ENCODE data around the gene AHSP. TPM values are rescaled to one million over a fixed set of nuclear protein-coding genes. Genes with fewer than 3 reads are reported as not detected.

The AHSP gene
- total and polyA plus RNA-seq, 2 donors (not counting 1 experiment from before 2014, with no cell fraction given): not detected

GRCh38 chr16:31484491-31485171 is 43.1 kb upstream of the AHSP start:
- no peak for TF ChIP-seq CTCF (IDR thresholded peaks at IDR 0.05)
- TF ChIP-seq EZH2 (IDR thresholded peaks at IDR 0.05; ENCODE audit: borderline replicate concordance, insufficient read depth, low read depth, low read length, poor library complexity, severe bottlenecking): no peak
- WGBS (ENCODE audit: insufficient coverage): 89% methylated on average over 11 of the region's 14 CpGs
- no peak overlapping the region for H2AFZ ChIP-seq (ENCODE audit: insufficient read depth, low read depth, low read length, poor library complexity, severe bottlenecking)
- no peaks in the 10 kb centered on the region for H3K36me3 ChIP-seq (replicated peaks in 1 of 2; ENCODE audit: control extremely low read depth in 1 of 2, control insufficient read depth in 1 of 2, extremely low read depth in 1 of 2, insufficient read depth in 2 of 2, low read length in 1 of 2)
- H3K4me3 ChIP-seq (ENCODE audit: control extremely low read depth in 1 of 5, extremely low read depth in 1 of 5, insufficient read depth in 1 of 5, low read depth in 2 of 5, low read length in 4 of 5): no peak overlapping the region
- peaks cover 10 to 16% of the 10 kb centered on the region in 2 donors for H3K4me1 ChIP-seq (ENCODE audit: control insufficient read depth in 2 of 2, insufficient read depth in 2 of 2, low read length in 2 of 2)
- H3K4me2 ChIP-seq (replicated peaks; ENCODE audit: low read depth, low read length, poor library complexity, severe bottlenecking): no peak overlapping the region
- H3K9me3 ChIP-seq (ENCODE audit: control extremely low read depth in 1 of 3, control insufficient read depth in 2 of 3, insufficient read depth in 1 of 3, low read length in 2 of 3): peaks cover 0 to 5% (median 0%) of the 10 kb centered on the region in 3 donors
- H4K20me1 ChIP-seq (ENCODE audit: control insufficient read depth, insufficient read depth, low read length, poor library complexity, severe bottlenecking): peaks cover 6% of the 10 kb centered on the region
- H3K9me3 Mint-ChIP-seq (ENCODE audit: insufficient read depth): no peaks in the 10 kb centered on the region
- H3K4me1 Mint-ChIP-seq: peaks cover 12% of the 10 kb centered on the region
- DNase-seq (no peak), ATAC-seq (ENCODE audit: low read depth) (no peak)
- CTCF ChIA-PET: no interaction called here
- no peaks in the 10 kb centered on the region for H3K79me2 ChIP-seq (ENCODE audit: control insufficient read depth, insufficient read depth, low read length)
- no peak overlapping the region for H3K9ac ChIP-seq (ENCODE audit: low read length)
- H3K27ac Mint-ChIP-seq: no peak overlapping the region
- H3K27me3 ChIP-seq (replicated peaks in 1 of 4; ENCODE audit: control extremely low read depth in 1 of 4, control insufficient read depth in 3 of 4, insufficient read depth in 4 of 4, low read length in 3 of 4): peaks cover 0 to 18% (median 4%) of the 10 kb centered on the region in 4 experiments
- no peak overlapping the region for H3K4me3 Mint-ChIP-seq
- H3K27me3 Mint-ChIP-seq: peaks cover 19% of the 10 kb centered on the region
- H3K27ac ChIP-seq (ENCODE audit: low read length in 2 of 2): no peak overlapping the region
- POLR2A ChIA-PET: no interaction called here
- intact Hi-C loops (cut with micrococcal nuclease): no loop called here

GRCh38 chr16:31485571-31485970 is 42.1 kb upstream of the AHSP start:
- H3K4me3 Mint-ChIP-seq: no peak overlapping the region
- H3K9ac ChIP-seq (ENCODE audit: low read length): no peak overlapping the region
- H3K27ac Mint-ChIP-seq: no peak overlapping the region
- 99% methylated on average over 16 of the region's 17 CpGs for WGBS (ENCODE audit: insufficient coverage)
- no peak overlapping the region for H3K4me3 ChIP-seq (ENCODE audit: control extremely low read depth in 1 of 5, extremely low read depth in 1 of 5, insufficient read depth in 1 of 5, low read depth in 2 of 5, low read length in 4 of 5)
- H3K4me2 ChIP-seq (replicated peaks; ENCODE audit: low read depth, low read length, poor library complexity, severe bottlenecking): no peak overlapping the region
- no peak for TF ChIP-seq CTCF (IDR thresholded peaks at IDR 0.05)
- peaks cover 0 to 18% (median 4%) of the 10 kb centered on the region in 4 experiments for H3K27me3 ChIP-seq (replicated peaks in 1 of 4; ENCODE audit: control extremely low read depth in 1 of 4, control insufficient read depth in 3 of 4, insufficient read depth in 4 of 4, low read length in 3 of 4)
- ATAC-seq (ENCODE audit: low read depth) (no peak), DNase-seq (no peak)
- no peak overlapping the region for H2AFZ ChIP-seq (ENCODE audit: insufficient read depth, low read depth, low read length, poor library complexity, severe bottlenecking)
- H3K79me2 ChIP-seq (ENCODE audit: control insufficient read depth, insufficient read depth, low read length): no peaks in the 10 kb centered on the region
- intact Hi-C loops (cut with micrococcal nuclease): no loop called here
- H3K4me1 Mint-ChIP-seq: peaks cover 12% of the 10 kb centered on the region
- POLR2A ChIA-PET: interaction anchor here (0.5 kb wide), 1 partner anchor 483 kb away, joined by 4 read pairs; no protein-coding TSS in a partner anchor
- H3K27ac ChIP-seq (ENCODE audit: low read length in 2 of 2): no peak overlapping the region
- no peaks in the 10 kb centered on the region for H3K36me3 ChIP-seq (replicated peaks in 1 of 2; ENCODE audit: control extremely low read depth in 1 of 2, control insufficient read depth in 1 of 2, extremely low read depth in 1 of 2, insufficient read depth in 2 of 2, low read length in 1 of 2)
- peaks cover 0 to 5% (median 0%) of the 10 kb centered on the region in 3 donors for H3K9me3 ChIP-seq (ENCODE audit: control extremely low read depth in 1 of 3, control insufficient read depth in 2 of 3, insufficient read depth in 1 of 3, low read length in 2 of 3)
- peaks cover 6% of the 10 kb centered on the region for H4K20me1 ChIP-seq (ENCODE audit: control insufficient read depth, insufficient read depth, low read length, poor library complexity, severe bottlenecking)
- peaks cover 17% of the 10 kb centered on the region for H3K27me3 Mint-ChIP-seq
- CTCF ChIA-PET: interaction anchor here (0.9 kb wide), 1 partner anchor 25 kb away, joined by 3 read pairs; no protein-coding TSS in a partner anchor
- no peaks in the 10 kb centered on the region for H3K9me3 Mint-ChIP-seq (ENCODE audit: insufficient read depth)
- peaks cover 10 to 16% of the 10 kb centered on the region in 2 donors for H3K4me1 ChIP-seq (ENCODE audit: control insufficient read depth in 2 of 2, insufficient read depth in 2 of 2, low read length in 2 of 2)

Measured in B cell (primary cell).